DND-41 (cell line): Measurements from ENCODE around the gene GRK6.

Experiments
- CTCF ChIP-seq: IDR thresholded peaks from 2 replicates; pipeline ENCODE4 v1.5.1; 2012; ENCODE audit warnings: borderline replicate concordance, low read length, moderate library complexity, mild to moderate bottlenecking; ENCODE audit not compliant: poor library complexity, severe bottlenecking; ENCODE audit errors: extremely low read depth
- EZH2 ChIP-seq: IDR thresholded peaks from 3 replicates; pipeline ENCODE4 v1.6.1; 2012; ENCODE audit warnings: borderline replicate concordance, low read depth, mild to moderate bottlenecking, moderate library complexity, low read length, inconsistent platforms; ENCODE audit not compliant: severe bottlenecking

- no peak for TF ChIP-seq CTCF
- no peak for TF ChIP-seq EZH2
Observed at GRCh38 chr5:177397875-177398390, 28.5 kb upstream of the GRK6 start.
